Brain microvascular endothelial cell (primary cell): Measurements from ENCODE around the gene HNMT.
"Not testable (repeated sequence)": the region's sequence is repeated elsewhere in the genome, so short reads cannot be mapped to it uniquely, and the experiment has no call there.

Source experiments
- DNase-seq: peaks from one replicate; pipeline ENCODE4 v3.0.0-alpha.2; 2020
- H3K27ac ChIP-seq: fragments of 250-450 bp; sonication (Bioruptor Pico); 2 replicates; pipeline ENCODE4 v1.5.1; 2020; ENCODE audit warnings: mild to moderate bottlenecking, moderate library complexity
- H3K27me3 ChIP-seq: fragments of 250-450 bp; sonication (Bioruptor Pico); replicated peaks from 2 replicates; pipeline ENCODE4 v1.5.1; 2020; ENCODE audit warnings: mild to moderate bottlenecking
- H3K36me3 ChIP-seq: fragments of 250-450 bp; sonication (Bioruptor Pico); replicated peaks from 2 replicates; pipeline ENCODE4 v1.5.1; 2020; ENCODE audit warnings: mild to moderate bottlenecking
- H3K4me3 ChIP-seq: 2 replicates; pipeline ENCODE4 v1.5.1; 2011; ENCODE audit warnings: low read depth, mild to moderate bottlenecking, control low read depth, low read length, moderate library complexity
- in situ Hi-C: cut with HindIII; loops from 2 replicates; pipeline ENCODE4 v1.10.0; 2017; ENCODE audit warnings: low sequenced_read_pairs, low pct_ligation_motif_present
- TF ChIP-seq, protein P1 (sequence below): IDR thresholded peaks from 2 replicates; pipeline ENCODE4 v1.5.1; 2011; ENCODE audit warnings: low read depth, mild to moderate bottlenecking, moderate library complexity, low read length, control low read depth, inconsistent platforms; ENCODE audit errors: missing control alignments

The HNMT gene

DNA sequence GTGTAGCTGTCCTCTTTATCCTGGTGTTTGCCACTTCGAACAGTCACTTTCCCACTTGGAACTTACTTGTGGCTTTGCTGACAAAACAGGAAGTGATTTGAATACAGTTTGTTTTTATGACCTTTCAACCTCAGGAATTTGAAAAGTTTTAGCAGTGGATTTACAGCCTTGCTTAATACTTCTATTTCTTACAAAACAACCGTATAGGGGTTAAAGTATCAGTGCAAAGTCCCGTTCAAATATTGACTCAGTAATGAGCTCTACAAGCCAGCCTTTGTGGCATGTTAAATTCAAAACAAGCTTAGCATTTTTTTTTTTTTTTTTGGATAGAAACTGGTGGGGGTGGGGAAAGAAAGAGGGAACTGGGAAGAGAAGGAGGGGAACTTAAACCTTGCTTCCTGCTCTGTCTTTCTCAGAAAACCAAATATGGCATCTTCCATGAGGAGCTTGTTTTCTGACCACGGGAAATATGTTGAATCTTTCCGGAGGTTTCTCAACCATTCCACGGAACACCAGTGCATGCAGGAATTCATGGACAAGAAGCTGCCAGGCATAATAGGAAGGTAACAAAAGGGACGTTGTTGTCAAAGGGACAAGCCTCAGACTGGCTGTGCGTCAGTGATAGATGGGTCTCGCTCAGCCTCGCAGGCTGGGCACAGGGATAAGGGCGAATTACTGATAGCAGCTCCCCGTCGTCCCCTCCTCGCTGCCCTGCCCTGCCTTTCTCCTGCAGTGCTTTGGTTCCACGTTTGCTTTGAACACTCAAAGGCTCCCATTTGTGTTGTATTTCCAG is at the start of gene HNMT:
TSS of gene HNMT (plus strand) at position 408 of the 793 bp plus-strand sequence. CDS start at position 427, 19 bp downstream.
- Histone ChIP-seq H3K36me3 (peaks cover 2% of the 10 kb centered on the region), H3K27me3 (no peaks in the 10 kb centered on the region), H3K4me3 (peak within 1 kb of the TSS; percentile 58), H3K27ac (peak within 1 kb of the TSS; percentile 70)
- in situ Hi-C loops = no loop called here
- peak; percentile 55 for DNase-seq
- TF ChIP-seq, protein P1, sequence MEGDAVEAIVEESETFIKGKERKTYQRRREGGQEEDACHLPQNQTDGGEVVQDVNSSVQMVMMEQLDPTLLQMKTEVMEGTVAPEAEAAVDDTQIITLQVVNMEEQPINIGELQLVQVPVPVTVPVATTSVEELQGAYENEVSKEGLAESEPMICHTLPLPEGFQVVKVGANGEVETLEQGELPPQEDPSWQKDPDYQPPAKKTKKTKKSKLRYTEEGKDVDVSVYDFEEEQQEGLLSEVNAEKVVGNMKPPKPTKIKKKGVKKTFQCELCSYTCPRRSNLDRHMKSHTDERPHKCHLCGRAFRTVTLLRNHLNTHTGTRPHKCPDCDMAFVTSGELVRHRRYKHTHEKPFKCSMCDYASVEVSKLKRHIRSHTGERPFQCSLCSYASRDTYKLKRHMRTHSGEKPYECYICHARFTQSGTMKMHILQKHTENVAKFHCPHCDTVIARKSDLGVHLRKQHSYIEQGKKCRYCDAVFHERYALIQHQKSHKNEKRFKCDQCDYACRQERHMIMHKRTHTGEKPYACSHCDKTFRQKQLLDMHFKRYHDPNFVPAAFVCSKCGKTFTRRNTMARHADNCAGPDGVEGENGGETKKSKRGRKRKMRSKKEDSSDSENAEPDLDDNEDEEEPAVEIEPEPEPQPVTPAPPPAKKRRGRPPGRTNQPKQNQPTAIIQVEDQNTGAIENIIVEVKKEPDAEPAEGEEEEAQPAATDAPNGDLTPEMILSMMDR = no peak

DNA sequence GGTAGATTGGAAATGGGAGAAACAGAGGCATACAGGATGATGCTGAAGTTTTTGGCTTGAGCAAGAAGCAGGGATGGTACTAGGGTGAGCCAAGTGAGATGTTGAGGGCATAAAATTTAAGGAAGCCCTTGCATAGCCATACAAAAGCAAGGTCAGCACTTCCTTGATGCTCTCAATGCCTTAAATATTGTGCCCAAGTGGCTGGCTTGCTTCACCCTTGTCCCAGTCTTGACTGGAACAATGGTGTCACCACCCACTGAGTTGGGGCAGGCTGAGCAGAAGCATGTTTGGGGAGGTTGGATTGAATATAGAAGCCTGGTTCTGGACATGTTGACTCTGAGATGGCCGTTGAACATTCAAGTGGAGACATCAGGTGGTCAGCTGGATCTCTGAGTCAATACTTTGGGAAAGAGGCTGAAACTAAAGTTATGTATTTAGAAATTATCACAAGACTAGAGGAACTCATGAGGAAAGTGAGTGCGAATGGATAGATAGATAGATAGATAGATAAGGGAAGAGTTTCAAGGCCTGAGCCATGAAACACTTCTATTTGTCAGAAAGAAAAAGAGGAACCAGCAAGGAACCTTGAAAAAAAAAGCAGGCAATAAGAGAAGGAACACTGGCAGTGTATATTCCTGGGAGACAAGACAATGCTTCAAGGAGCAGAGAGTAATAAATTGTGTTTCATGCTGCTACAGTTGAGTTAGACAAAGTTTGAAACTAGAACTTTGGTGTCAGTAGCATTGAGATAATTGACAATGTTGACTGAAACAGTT is 43.0 kb upstream of the HNMT start:
- no peaks in the 10 kb centered on the region for H3K27me3 ChIP-seq
- H3K27ac ChIP-seq = no peak overlapping the region
- in situ Hi-C loops = no loop called here
- H3K4me3 ChIP-seq = no peak overlapping the region
- TF ChIP-seq, protein P1 = no peak
- no peaks in the 10 kb centered on the region for H3K36me3 ChIP-seq
- no peak for DNase-seq

DNA sequence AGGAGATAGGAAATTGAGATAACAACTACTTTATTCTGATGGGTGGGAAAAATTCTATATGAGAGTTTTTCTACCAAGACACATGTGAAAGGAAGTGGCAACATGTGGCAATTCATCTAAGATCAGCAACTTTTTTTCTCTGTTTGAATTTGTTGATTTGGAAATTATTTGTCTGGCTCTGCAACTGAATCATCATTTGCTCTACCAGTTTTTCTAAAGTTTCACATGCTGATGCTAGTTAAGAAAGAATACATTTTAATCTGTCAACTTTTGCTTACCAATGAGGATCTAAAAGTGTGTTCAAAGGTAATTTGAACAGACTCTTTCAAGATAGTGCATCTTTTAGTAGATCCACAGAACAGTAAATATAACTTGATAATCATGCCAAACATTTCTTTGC is 42.1 kb upstream of the HNMT start:
- in situ Hi-C loops, H3K27me3 ChIP-seq, H3K36me3 ChIP-seq, H3K4me3 ChIP-seq, H3K27ac ChIP-seq, DNase-seq: not testable (repeated sequence)

DNA sequence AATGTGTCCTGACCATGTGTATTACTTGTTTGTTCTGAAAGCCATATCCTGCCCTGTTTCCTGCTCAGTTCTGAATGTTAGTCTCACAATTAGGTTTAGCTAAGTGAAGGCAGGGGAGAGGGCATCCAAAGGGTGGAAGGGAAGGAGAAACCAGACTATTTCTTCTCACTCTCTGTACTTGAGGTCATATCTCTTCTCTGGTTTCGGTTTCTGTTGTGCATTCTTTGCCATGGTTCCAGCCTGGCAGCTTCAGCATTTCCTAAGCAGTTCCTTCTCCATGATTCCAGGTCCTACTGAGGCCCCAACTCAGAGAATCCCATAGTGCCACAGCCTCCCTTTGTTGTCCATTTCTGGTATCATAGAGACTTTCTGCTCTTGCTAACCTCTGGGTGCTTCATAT is 40.3 kb upstream of the HNMT start:
- Histone ChIP-seq H3K27me3 (no peaks in the 10 kb centered on the region), H3K36me3 (no peaks in the 10 kb centered on the region), H3K27ac (no peak overlapping the region), H3K4me3 (no peak overlapping the region)
- DNase-seq = no peak
- TF ChIP-seq, protein P1 = no peak
- in situ Hi-C loops = no loop called here

DNA sequence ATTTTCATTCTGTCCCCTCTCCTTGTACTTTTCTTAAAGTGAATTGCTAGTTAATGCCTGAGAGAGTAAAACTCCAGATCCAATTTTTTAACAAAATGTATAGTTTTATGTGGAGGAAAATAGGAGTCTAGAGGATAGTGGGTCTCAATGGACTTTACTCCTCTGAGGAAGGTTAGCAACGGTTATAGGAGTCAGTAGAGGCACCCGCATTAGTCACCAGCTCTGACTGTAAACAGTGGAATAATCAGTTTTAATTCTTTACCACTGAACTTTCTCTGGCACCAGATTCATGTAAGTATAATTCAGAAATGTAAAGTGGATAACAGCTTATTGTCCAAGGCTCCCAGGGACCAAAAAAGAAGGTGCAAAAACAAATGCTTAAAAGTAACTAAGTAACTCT is 38.7 kb upstream of the HNMT start:
- Histone ChIP-seq H3K36me3 (no peaks in the 10 kb centered on the region), H3K27ac (no peak overlapping the region), H3K27me3 (no peaks in the 10 kb centered on the region), H3K4me3 (no peak overlapping the region)
- TF ChIP-seq, protein P1 = no peak
- no peak for DNase-seq
- in situ Hi-C loops = no loop called here

DNA sequence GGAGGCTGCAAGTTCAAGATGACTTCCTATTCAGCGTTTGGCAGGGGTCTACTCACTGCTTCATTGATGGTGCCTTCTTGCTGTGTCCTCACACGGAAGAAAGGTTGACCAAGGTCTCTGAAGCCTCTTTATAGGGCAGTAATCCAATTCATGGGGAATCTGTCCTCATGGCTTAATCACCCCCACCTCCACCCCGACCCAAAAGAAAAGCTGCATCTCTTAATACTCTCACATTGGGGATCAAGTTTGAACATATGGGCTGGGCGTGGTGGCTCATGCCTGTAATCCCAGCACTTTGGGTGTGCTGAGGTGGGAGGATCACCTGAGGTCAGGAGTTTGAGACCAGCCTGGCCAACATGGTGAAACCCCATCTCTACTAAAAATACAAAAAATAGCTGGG is 36.4 kb upstream of the HNMT start:
- DNase-seq = no peak
- TF ChIP-seq, protein P1 = no peak
- no peaks in the 10 kb centered on the region for H3K36me3 ChIP-seq
- H3K27ac ChIP-seq = no peak overlapping the region
- H3K27me3 ChIP-seq = no peaks in the 10 kb centered on the region
- in situ Hi-C loops = no loop called here
- H3K4me3 ChIP-seq = no peak overlapping the region
